Tibial artery (tissue), 4 donors: ENCODE results near the gene IKBKE.

Experiments used
- DNase-seq, 2 donors: peaks; one replicate each; pipeline ENCODE4 v3.0.0-alpha.2; 2019
- H3K27ac ChIP-seq, 2 donors: fragments of 200-600 bp; sonication (generic) in 1 of 2; 1 replicate in 1 of 2; 2 replicates in 1 of 2; pipeline ENCODE4 v1.5.1; 2018 to 2019; ENCODE audit warnings: mild to moderate bottlenecking in 1 of 2
- H3K27me3 ChIP-seq, 2 donors: fragments of 200-600 bp; sonication (generic) in 1 of 2; one replicate each; pipeline versions ENCODE4 v1.5.1 to v1.6.0; 2016 to 2019
- H3K36me3 ChIP-seq, 3 donors: fragments of 200-600 bp; sonication (generic) in 2 of 3; one replicate each; pipeline ENCODE4 v1.5.1; 2016 to 2019; ENCODE audit warnings: mild to moderate bottlenecking in 2 of 3
- H3K4me1 ChIP-seq, 4 donors: fragments of 200-600 bp; sonication (generic) in 2 of 4; 1 replicate in 3 of 4; 2 replicates in 1 of 4; pipeline ENCODE4 v1.5.1; 2016 to 2019
- H3K4me3 ChIP-seq, 2 donors: fragments of 200-600 bp; sonication (generic) in 1 of 2; 1 replicate in 1 of 2; 2 replicates in 1 of 2; pipeline ENCODE4 v1.5.1; 2018 to 2019; ENCODE audit warnings: mild to moderate bottlenecking in 2 of 2
- H3K9me3 ChIP-seq, 3 donors: fragments of 200-600 bp; sonication (generic) in 1 of 3; one replicate each; pipeline ENCODE4 v1.5.1; 2016 to 2019
- CTCF ChIP-seq, 2 experiments: fragments of 200-600 bp in 1 of 2; fragments of 450-650 bp in 1 of 2; IDR thresholded peaks; one replicate each; pipeline ENCODE4 v1.5.1; 2017 to 2019; ENCODE audit warnings: antibody characterized with exemption in 2 of 2, mild to moderate bottlenecking in 1 of 2, moderate library complexity in 1 of 2
- intact Hi-C: fragments of 100-400 bp; cut with DNase I; formaldehyde crosslinking; loops from one replicate; pipeline ENCODE4 v1.15.0; 2023; ENCODE audit warnings: low total_unique reads

The IKBKE gene

GRCh38 chr1:206486995-206487788, 16.9 kb downstream of the IKBKE start:
- Histone ChIP-seq H3K9me3 (no peaks in the 10 kb centered on the region), H3K36me3 (peaks cover 0 to 26% (median 0%) of the 10 kb centered on the region in 3 donors), H3K4me1 (peaks cover 0 to 6% (median 4%) of the 10 kb centered on the region in 4 donors), H3K4me3 (no peak overlapping the region), H3K27ac (no peak overlapping the region), H3K27me3 (no peaks in the 10 kb centered on the region)
- no peak for TF ChIP-seq CTCF (IDR thresholded peaks at IDR 0.05)
- DNase-seq, result no peak
- intact Hi-C loops, result loop anchor here (5.0 kb wide), 1 partner anchor 55 kb away; no protein-coding TSS in a partner anchor

- Histone ChIP-seq H3K36me3 (peaks cover 0 to 25% (median 0%) of the 10 kb centered on the region in 3 donors), H3K4me3 (no peak overlapping the region), H3K4me1 (peaks cover 0 to 6% (median 4%) of the 10 kb centered on the region in 4 donors), H3K9me3 (no peaks in the 10 kb centered on the region), H3K27me3 (no peaks in the 10 kb centered on the region), H3K27ac (no peak overlapping the region)
- no peak for DNase-seq
- intact Hi-C loops, result loop anchor here (5.0 kb wide), 1 partner anchor 54 kb away; no protein-coding TSS in a partner anchor
- TF ChIP-seq CTCF (IDR thresholded peaks at IDR 0.05), result no peak
Measured at GRCh38 chr1:206487970-206488369, 17.7 kb downstream of the IKBKE start.

GRCh38 chr1:206488466-206488865, 18.2 kb downstream of the IKBKE start:
- Histone ChIP-seq H3K9me3 (no peaks in the 10 kb centered on the region), H3K4me3 (no peak overlapping the region), H3K36me3 (peaks cover 0 to 29% (median 0%) of the 10 kb centered on the region in 3 donors), H3K4me1 (peaks cover 0 to 6% (median 4%) of the 10 kb centered on the region in 4 donors), H3K27me3 (no peaks in the 10 kb centered on the region), H3K27ac (no peak overlapping the region)
- no peak for TF ChIP-seq CTCF (IDR thresholded peaks at IDR 0.05)
- DNase-seq, result no peak
- intact Hi-C loops, result loop anchor here (5.0 kb wide), 1 partner anchor 54 kb away; no protein-coding TSS in a partner anchor

GRCh38 chr1:206489980-206490770, 19.9 kb downstream of the IKBKE start:
- H3K27me3 ChIP-seq, result no peaks in the 10 kb centered on the region
- TF ChIP-seq CTCF (IDR thresholded peaks at IDR 0.05), result peak; percentile 97 to 98
- no peak overlapping the region for H3K4me3 ChIP-seq
- intact Hi-C loops, result loop anchor here (2.0 to 5.0 kb wide), 3 partner anchors 52 to 422 kb away; no protein-coding TSS in a partner anchor
- H3K4me1 ChIP-seq, result peaks cover 0 to 13% (median 10%) of the 10 kb centered on the region in 4 donors
- DNase-seq, result peak; percentile 78 to 81
- H3K9me3 ChIP-seq, result no peaks in the 10 kb centered on the region
- peaks cover 0 to 27% (median 0%) of the 10 kb centered on the region in 3 donors for H3K36me3 ChIP-seq
- no peak overlapping the region for H3K27ac ChIP-seq

GRCh38 chr1:206490771-206491405, 20.6 kb downstream of the IKBKE start:
- Histone ChIP-seq H3K9me3 (no peaks in the 10 kb centered on the region), H3K4me3 (no peak overlapping the region), H3K27me3 (no peaks in the 10 kb centered on the region), H3K27ac (no peak overlapping the region), H3K4me1 (peaks cover 0 to 20% (median 16%) of the 10 kb centered on the region in 4 donors), H3K36me3 (peaks cover 0 to 24% (median 0%) of the 10 kb centered on the region in 3 donors)
- intact Hi-C loops, result loop anchor here (2.0 to 5.0 kb wide), 2 partner anchors 92 to 421 kb away; no protein-coding TSS in a partner anchor
- no peak for TF ChIP-seq CTCF (IDR thresholded peaks at IDR 0.05)
- no peak for DNase-seq
